Activated effector memory CD4-positive, alpha-beta T cell treated with Interleukin-2 at 50 U/mL for 16 hours (primary cell): ENCODE measurements around the gene C19orf38.
"Not testable (repeated sequence)": the region's sequence is repeated elsewhere in the genome, so short reads cannot be mapped to it uniquely, and the experiment has no call there.

Experiments
- DNase-seq: peaks from one replicate; pipeline ENCODE4 v3.0.0-alpha.2; 2020

The C19orf38 gene

GRCh38 chr19:10852098-10852800 is 4.0 kb downstream of the C19orf38 start:
- no peak for DNase-seq

GRCh38 chr19:10852941-10853340 is 4.7 kb downstream of the C19orf38 start:
- DNase-seq: no peak

- no peak for DNase-seq
Measured at GRCh38 chr19:10854350-10855089, 6.3 kb downstream of the C19orf38 start.

- no peak for DNase-seq
Measured at GRCh38 chr19:10855879-10856522, 7.8 kb downstream of the C19orf38 start.

- not testable (repeated sequence) for DNase-seq
Measured at GRCh38 chr19:10856899-10857298, 8.7 kb downstream of the C19orf38 start.

GRCh38 chr19:10858204-10858828 is 10.1 kb downstream of the C19orf38 start:
- no peak for DNase-seq

- no peak for DNase-seq
Measured at GRCh38 chr19:10861103-10861651, 13.0 kb downstream of the C19orf38 start.

GRCh38 chr19:10862561-10863106 is 14.4 kb downstream of the C19orf38 start:
- no peak for DNase-seq

GRCh38 chr19:10863107-10863717 is 15.0 kb downstream of the C19orf38 start:
- no peak for DNase-seq

GRCh38 chr19:10864538-10864899 is 16.3 kb downstream of the C19orf38 start:
- peak; percentile 67 for DNase-seq

- no peak for DNase-seq
Measured at GRCh38 chr19:10866495-10866894, 18.3 kb downstream of the C19orf38 start.

- no peak for DNase-seq
Measured at GRCh38 chr19:10868872-10869547, 20.8 kb downstream of the C19orf38 start.

GRCh38 chr19:10869872-10870311 is 21.7 kb downstream of the C19orf38 start:
- not testable (repeated sequence) for DNase-seq

GRCh38 chr19:10870501-10870954 is 22.3 kb downstream of the C19orf38 start:
- no peak for DNase-seq

GRCh38 chr19:10870955-10871603 is 22.9 kb downstream of the C19orf38 start, which contains the start of gene CARM1:
TSS of gene CARM1 (plus strand) at chr19:10871553. CDS start at chr19:10871703, 150 bp downstream.
- peak; percentile 99 for DNase-seq

- peak; percentile 23 for DNase-seq
Measured at GRCh38 chr19:10871711-10872545, 23.7 kb downstream of the C19orf38 start.

GRCh38 chr19:10872546-10873107 is 24.4 kb downstream of the C19orf38 start:
- no peak for DNase-seq

GRCh38 chr19:10874024-10874423 is 25.8 kb downstream of the C19orf38 start:
- no peak for DNase-seq

GRCh38 chr19:10876459-10877240 is 28.4 kb downstream of the C19orf38 start:
- no peak for DNase-seq
